Activated CD8-positive, alpha-beta T cell treated with anti-CD3 and anti-CD28 coated beads for 36 hours (primary cell): ENCODE data around the gene SMIM44. TPM values are rescaled to one million over a fixed set of nuclear protein-coding genes. Genes with fewer than 3 reads are reported as not detected.
"Not testable (repeated sequence)": the region's sequence is repeated elsewhere in the genome, so short reads cannot be mapped to it uniquely, and the experiment has no call there.

Experiments
- ATAC-seq: fragments of 200-7000 bp; cut with Tn5 transposase; one replicate; pipeline ENCODE4 v1.10.0; 2021; ENCODE audit warnings: mild to moderate bottlenecking, moderate library complexity
- CTCF ChIA-PET: fragments of 350-600 bp; sonication (Branson Sonifier 250); formaldehyde crosslinking; loops from one replicate; lab custom pipeline; 2021; ENCODE audit warnings: antibody characterized with exemption; lab: Charles Lee
- POLR2A ChIA-PET: fragments of 350-600 bp; sonication (Branson Sonifier 250); formaldehyde crosslinking; loops from one replicate; lab custom pipeline; 2021; ENCODE audit warnings: antibody characterized with exemption; lab: Charles Lee
- DNase-seq: peaks from one replicate; pipeline ENCODE4 v3.0.0-alpha.2; 2020
- H3K27ac Mint-ChIP-seq: one replicate; pipeline ENCODE4 v1.8.0; 2021; ENCODE audit warnings: mild to moderate bottlenecking, mixed read lengths
- H3K27me3 Mint-ChIP-seq: one replicate; pipeline ENCODE4 v1.8.0; 2021; ENCODE audit warnings: mixed read lengths
- H3K36me3 Mint-ChIP-seq: one replicate; pipeline ENCODE4 v1.8.0; 2021; ENCODE audit warnings: low read depth, mixed read lengths
- H3K4me1 Mint-ChIP-seq: one replicate; pipeline ENCODE4 v1.8.0; 2021; ENCODE audit warnings: low read depth, mixed read lengths
- H3K4me3 Mint-ChIP-seq: one replicate; pipeline ENCODE4 v1.8.0; 2021; ENCODE audit warnings: mild to moderate bottlenecking, moderate library complexity, mixed read lengths
- H3K9me3 Mint-ChIP-seq: one replicate; pipeline ENCODE4 v1.8.0; 2021; ENCODE audit warnings: mixed read lengths
- intact Hi-C: fragments of 100-400 bp; cut with micrococcal nuclease; formaldehyde crosslinking; loops from one replicate; pipeline ENCODE4 v1.10.0; 2022
- total RNA-seq, 2 experiments: library from RNA; stranded (reverse); gene quantifications; one replicate each; pipeline ENCODE4 v1.2.3, GENCODE V29; 2021
- TF ChIP-seq, protein P1 (sequence below): fragments of 200-600 bp; IDR thresholded peaks from one replicate; pipeline ENCODE4 v1.8.0; 2022; ENCODE audit warnings: antibody characterized with exemption, mild to moderate bottlenecking

Gene SMIM44
- total RNA-seq, 2 experiments from 2014 or later: not detected

DNA sequence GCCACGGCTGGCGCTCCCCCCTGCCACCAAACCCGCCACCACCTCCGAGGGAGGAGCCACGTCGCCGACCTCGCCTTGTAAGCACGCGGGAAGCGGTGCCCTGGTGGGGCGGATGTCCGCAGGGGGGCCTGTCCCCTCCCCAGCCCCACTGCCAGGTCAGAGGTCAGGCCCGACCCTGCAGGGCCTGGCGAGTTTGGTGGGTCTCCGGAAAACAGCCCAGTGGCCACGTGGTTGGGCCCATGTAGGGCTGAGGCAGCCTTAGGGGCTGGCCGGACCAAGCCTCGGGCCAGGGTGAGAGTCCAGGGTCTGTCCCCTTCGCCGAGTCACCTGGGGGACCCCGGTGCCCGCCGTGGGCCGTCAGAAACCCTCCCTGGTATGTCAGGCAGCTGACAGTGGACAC lies 29.4 kb downstream of the SMIM44 start:
- ChIA-PET CTCF (no interaction called here), POLR2A (interaction anchor here (0.6 kb wide), 1 partner anchor 208 kb away, joined by 3 read pairs; no protein-coding TSS in a partner anchor)
- H3K4me1 Mint-ChIP-seq: no peaks in the 10 kb centered on the region
- intact Hi-C loops: no loop called here
- H3K4me3 Mint-ChIP-seq: no peak overlapping the region
- H3K27me3 Mint-ChIP-seq: no peaks in the 10 kb centered on the region
- H3K9me3 Mint-ChIP-seq: no peaks in the 10 kb centered on the region
- peaks cover 12% of the 10 kb centered on the region for H3K36me3 Mint-ChIP-seq
- TF ChIP-seq, protein P1, sequence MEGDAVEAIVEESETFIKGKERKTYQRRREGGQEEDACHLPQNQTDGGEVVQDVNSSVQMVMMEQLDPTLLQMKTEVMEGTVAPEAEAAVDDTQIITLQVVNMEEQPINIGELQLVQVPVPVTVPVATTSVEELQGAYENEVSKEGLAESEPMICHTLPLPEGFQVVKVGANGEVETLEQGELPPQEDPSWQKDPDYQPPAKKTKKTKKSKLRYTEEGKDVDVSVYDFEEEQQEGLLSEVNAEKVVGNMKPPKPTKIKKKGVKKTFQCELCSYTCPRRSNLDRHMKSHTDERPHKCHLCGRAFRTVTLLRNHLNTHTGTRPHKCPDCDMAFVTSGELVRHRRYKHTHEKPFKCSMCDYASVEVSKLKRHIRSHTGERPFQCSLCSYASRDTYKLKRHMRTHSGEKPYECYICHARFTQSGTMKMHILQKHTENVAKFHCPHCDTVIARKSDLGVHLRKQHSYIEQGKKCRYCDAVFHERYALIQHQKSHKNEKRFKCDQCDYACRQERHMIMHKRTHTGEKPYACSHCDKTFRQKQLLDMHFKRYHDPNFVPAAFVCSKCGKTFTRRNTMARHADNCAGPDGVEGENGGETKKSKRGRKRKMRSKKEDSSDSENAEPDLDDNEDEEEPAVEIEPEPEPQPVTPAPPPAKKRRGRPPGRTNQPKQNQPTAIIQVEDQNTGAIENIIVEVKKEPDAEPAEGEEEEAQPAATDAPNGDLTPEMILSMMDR: no peak
- ATAC-seq (no peak), DNase-seq (no peak)
- H3K27ac Mint-ChIP-seq: no peak overlapping the region

DNA sequence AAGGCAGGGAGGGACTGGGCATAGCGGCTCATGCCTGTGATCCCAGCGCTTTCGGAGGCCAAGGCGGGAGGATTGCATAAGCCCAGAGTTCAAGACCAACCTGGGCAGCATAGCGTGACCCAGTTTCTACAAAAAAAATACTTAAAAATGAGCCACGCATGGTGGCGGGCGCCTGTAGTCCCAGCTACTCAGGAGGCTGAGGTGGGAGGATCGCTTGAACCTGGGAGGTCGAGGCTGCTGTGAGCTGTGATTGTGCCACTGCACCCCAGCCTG lies 30.4 kb downstream of the SMIM44 start:
- intact Hi-C loops, CTCF ChIA-PET, H3K27ac Mint-ChIP-seq, H3K4me1 Mint-ChIP-seq, H3K27me3 Mint-ChIP-seq, H3K4me3 Mint-ChIP-seq, POLR2A ChIA-PET, H3K9me3 Mint-ChIP-seq, DNase-seq, ATAC-seq: not testable (repeated sequence)
- peaks cover 12% of the 10 kb centered on the region for H3K36me3 Mint-ChIP-seq

DNA sequence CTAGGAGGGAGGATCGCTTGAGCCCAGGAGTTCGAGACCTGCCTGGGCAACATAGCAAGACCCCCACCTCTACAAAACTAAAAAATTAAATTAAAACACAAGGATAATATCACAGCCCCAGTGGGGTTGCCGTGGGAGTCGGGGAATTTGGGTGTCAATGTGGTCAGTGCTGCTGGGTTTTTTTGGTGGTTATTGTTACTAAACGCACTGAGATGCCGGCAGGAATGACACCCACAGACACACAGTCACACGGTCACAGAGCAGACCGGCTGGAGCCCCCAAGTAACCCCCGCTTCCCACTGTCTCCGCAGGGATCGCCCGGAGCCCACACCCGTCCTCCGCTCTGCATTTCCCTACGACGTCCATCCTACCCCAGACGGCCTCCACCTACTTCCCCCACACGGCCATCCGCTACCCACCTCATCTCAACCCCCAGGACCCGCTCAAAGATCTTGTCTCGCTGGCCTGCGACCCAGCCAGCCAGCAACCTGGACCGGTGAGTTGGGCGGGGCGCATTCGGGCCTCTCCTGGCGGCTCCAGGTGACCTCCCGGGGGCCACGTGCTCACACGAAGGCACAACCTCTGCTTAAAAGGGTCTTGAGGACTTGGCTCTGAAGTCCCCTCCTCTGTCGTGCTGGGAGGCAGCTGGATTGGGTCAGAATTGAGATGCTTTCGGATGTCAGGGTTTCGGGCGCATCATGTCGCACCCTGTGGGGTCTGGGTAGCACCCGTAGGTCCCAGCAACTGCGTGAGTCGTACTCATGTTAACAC lies 30.9 kb downstream of the SMIM44 start:
- Mint-ChIP-seq H3K9me3 (no peaks in the 10 kb centered on the region), H3K4me3 (no peak overlapping the region), H3K27ac (no peak overlapping the region), H3K4me1 (no peaks in the 10 kb centered on the region), H3K27me3 (no peaks in the 10 kb centered on the region), H3K36me3 (peaks cover 12% of the 10 kb centered on the region)
- POLR2A ChIA-PET: no interaction called here
- ATAC-seq (no peak), DNase-seq (no peak)
- TF ChIP-seq, protein P1: no peak
- intact Hi-C loops: no loop called here
- CTCF ChIA-PET: no interaction called here

DNA sequence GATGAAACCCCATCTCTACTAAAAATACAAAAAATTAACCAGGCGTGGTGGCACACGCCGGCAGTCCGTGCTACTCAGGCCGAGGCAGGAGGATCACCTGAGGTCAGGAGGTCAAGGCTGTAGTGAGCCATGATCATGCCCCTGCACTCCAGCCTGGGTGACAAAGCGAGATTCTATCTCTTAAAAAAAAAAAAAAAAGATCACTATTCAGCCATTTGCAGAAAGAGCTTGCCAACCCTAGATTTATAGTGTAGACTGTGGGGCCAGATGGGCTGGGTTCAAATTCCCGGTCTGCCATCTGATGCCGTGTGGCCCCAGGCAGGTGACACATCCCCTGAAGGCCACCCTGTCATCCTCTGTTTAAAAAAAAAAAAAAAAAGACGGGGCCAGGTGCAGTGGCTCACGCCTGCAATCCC lies 31.8 kb downstream of the SMIM44 start:
- H3K27me3 Mint-ChIP-seq: no peaks in the 10 kb centered on the region
- H3K9me3 Mint-ChIP-seq: no peaks in the 10 kb centered on the region
- peaks cover 12% of the 10 kb centered on the region for H3K36me3 Mint-ChIP-seq
- no peaks in the 10 kb centered on the region for H3K4me1 Mint-ChIP-seq
- ATAC-seq (no peak), DNase-seq (no peak)
- CTCF ChIA-PET: no interaction called here
- intact Hi-C loops: no loop called here
- POLR2A ChIA-PET: no interaction called here
- no peak overlapping the region for H3K4me3 Mint-ChIP-seq
- no peak overlapping the region for H3K27ac Mint-ChIP-seq
- TF ChIP-seq, protein P1: no peak

DNA sequence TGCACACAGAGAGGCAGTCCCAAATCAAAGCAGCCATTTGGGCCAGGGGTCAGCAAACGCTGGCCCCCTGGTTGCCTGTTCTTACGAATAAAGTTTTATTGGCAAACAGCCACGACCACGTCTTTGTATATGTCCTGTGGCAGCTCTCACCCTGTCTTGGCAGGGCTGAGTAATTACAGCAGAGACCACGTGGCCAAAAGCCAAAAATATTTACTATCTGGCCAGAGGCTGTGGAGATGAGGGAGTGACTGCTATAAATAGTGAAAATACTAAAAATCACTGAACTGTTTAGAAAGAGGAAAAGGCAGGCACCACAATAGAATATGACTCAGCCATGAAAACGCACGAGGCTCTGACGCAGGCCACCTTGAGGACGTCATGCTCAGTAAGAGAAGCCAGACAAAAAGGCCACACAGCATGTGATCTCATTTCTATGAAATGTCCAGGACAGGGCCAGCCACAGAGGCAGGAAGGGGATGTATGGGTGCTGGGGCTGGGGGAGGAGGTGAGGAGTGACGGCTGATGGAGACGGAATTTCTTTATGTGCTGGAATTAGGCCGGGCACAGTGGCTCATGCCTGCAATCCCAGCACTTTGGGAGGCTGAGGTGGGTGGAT lies 32.3 kb downstream of the SMIM44 start:
- no peaks in the 10 kb centered on the region for H3K27me3 Mint-ChIP-seq
- H3K4me1 Mint-ChIP-seq: no peaks in the 10 kb centered on the region
- ChIA-PET CTCF (interaction anchor here (1.3 kb wide), 1 partner anchor 22 kb away, joined by 3 read pairs; no protein-coding TSS in a partner anchor), POLR2A (interaction anchor here (1.9 kb wide), 1 partner anchor 18 kb away, joined by 5 read pairs; no protein-coding TSS in a partner anchor)
- no peak overlapping the region for H3K27ac Mint-ChIP-seq
- no peak overlapping the region for H3K4me3 Mint-ChIP-seq
- peaks cover 12% of the 10 kb centered on the region for H3K36me3 Mint-ChIP-seq
- no peak for DNase-seq
- ATAC-seq: no peak
- TF ChIP-seq, protein P1: no peak
- intact Hi-C loops: no loop called here
- no peaks in the 10 kb centered on the region for H3K9me3 Mint-ChIP-seq
